OCI-LY3 (cell line): ENCODE measurements around the gene SERPINF2.
"Not testable (repeated sequence)": the region's sequence is repeated elsewhere in the genome, so short reads cannot be mapped to it uniquely, and the experiment has no call there.

Experiments
- H2AFZ ChIP-seq: fragments of 200-600, 300-600 bp; shearing (Covaris generic); 2 replicates; pipeline ENCODE4 v1.6.0; 2014; ENCODE audit warnings: antibody characterized with exemption, low read depth, low read length
- H3K27ac ChIP-seq: fragments of 200-600, 300-600 bp; sonication (generic); 2 replicates; pipeline ENCODE4 v1.5.1; 2014; ENCODE audit warnings: mild to moderate bottlenecking, low read length, moderate library complexity, mixed read lengths
- H3K27me3 ChIP-seq: fragments of 200-600, 300-600 bp; sonication (generic); 2 replicates; pipeline ENCODE4 v1.6.1; 2014; ENCODE audit warnings: low read depth, low read length, mixed read lengths
- H3K36me3 ChIP-seq: fragments of 200-600, 300-600 bp; sonication (generic); replicated peaks from 2 replicates; pipeline ENCODE3; 2014; ENCODE audit warnings: low read depth, low read length, mixed read lengths
- H3K4me1 ChIP-seq: fragments of 300-600, 200-600 bp; sonication (generic); 2 replicates; pipeline ENCODE4 v1.6.1; 2014; ENCODE audit warnings: low read length, mixed read lengths
- H3K4me2 ChIP-seq: fragments of 200-600, 300-600 bp; sonication (generic); 2 replicates; pipeline ENCODE4 v1.6.1; 2014; ENCODE audit warnings: low read length, mixed read lengths
- H3K4me3 ChIP-seq: fragments of 300-600, 200-600 bp; sonication (generic); 2 replicates; pipeline ENCODE4 v1.5.1; 2014; ENCODE audit warnings: antibody characterized with exemption, mild to moderate bottlenecking, low read length, moderate library complexity
- H3K79me2 ChIP-seq: fragments of 300-600, 200-600 bp; shearing (Covaris generic); 2 replicates; pipeline ENCODE4 v1.6.1; 2014; ENCODE audit warnings: mild to moderate bottlenecking, low read length, mixed read lengths
- H3K9ac ChIP-seq: fragments of 300-600, 200-600 bp; shearing (Covaris generic); 2 replicates; pipeline ENCODE4 v1.6.0; 2014; ENCODE audit warnings: mild to moderate bottlenecking, low read length, moderate library complexity
- H3K9me3 ChIP-seq: fragments of 200-600, 300-600 bp; shearing (Covaris generic); 2 replicates; pipeline ENCODE4 v1.6.1; 2014; ENCODE audit warnings: low read length, mixed read lengths; ENCODE audit not compliant: insufficient read depth
- H4K20me1 ChIP-seq: fragments of 200-600, 300-600 bp; sonication (generic); 2 replicates; pipeline ENCODE4 v1.6.1; 2016; ENCODE audit warnings: low read length, mixed read lengths; ENCODE audit not compliant: insufficient read depth
- CTCF ChIP-seq: fragments of 200-600, 300-600 bp; sonication (generic); IDR thresholded peaks from 2 replicates; pipeline ENCODE4 v1.5.1; 2014; ENCODE audit warnings: antibody characterized with exemption, low read length, low read depth
- EZH2phosphoT487 ChIP-seq: fragments of 200-600 bp; shearing (Covaris generic); IDR thresholded peaks from 2 replicates; pipeline ENCODE4 v1.6.1; 2018; ENCODE audit warnings: antibody characterized with exemption, mixed run types, low read depth

The SERPINF2 gene

DNA sequence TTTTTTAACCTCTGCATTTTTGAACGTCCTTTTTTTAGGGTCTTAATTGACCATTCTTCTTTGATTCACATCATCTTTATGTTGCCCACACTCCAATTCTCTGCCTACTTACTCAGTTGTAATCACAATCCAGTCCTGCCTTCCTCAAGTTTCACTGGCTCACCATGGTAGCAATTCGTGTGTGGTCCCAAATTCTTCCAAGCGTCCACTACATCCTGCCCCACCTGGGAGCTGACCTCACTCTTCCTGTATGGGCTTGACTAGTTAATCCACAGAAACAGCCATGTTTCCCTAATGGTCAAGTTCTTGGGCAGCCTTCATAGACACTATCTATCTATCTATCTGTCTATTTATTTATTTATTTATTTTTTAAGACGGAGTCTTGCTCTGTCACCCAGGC, 39.6 kb upstream of the SERPINF2 start:
- no peak overlapping the region for H3K4me3 ChIP-seq
- no peaks in the 10 kb centered on the region for H3K27me3 ChIP-seq
- H3K9ac ChIP-seq = no peak overlapping the region
- H4K20me1 ChIP-seq = no peaks in the 10 kb centered on the region
- H3K36me3 ChIP-seq = no peaks in the 10 kb centered on the region
- TF ChIP-seq EZH2phosphoT487 = no peak
- no peak for TF ChIP-seq CTCF
- no peaks in the 10 kb centered on the region for H3K4me1 ChIP-seq
- H3K27ac ChIP-seq = no peak overlapping the region
- H3K9me3 ChIP-seq = no peaks in the 10 kb centered on the region
- H3K4me2 ChIP-seq = no peak overlapping the region
- H2AFZ ChIP-seq = no peak overlapping the region
- no peaks in the 10 kb centered on the region for H3K79me2 ChIP-seq

DNA sequence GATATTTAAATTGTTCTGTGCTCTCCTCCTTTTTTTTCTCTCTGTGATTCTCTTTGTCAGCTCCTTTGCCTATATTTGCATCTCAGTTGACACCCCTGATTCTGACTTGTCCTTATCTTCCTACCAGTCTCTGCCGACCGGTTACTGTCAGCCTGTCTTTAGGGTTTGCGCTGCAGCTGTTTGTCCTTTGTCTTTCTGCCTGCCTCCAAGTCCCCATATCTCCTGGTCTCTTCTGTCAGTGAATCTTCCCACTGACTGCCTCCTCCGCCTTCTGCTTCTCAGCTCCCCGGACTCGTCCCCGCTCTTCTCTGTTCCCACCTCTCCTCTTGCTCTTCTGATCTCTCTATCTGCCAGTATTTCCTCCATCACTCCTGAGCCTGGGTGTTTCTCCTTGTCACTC, 37.7 kb upstream of the SERPINF2 start:
- Histone ChIP-seq H4K20me1 (no peaks in the 10 kb centered on the region), H3K9me3 (no peaks in the 10 kb centered on the region), H3K9ac (no peak overlapping the region), H3K4me1 (no peaks in the 10 kb centered on the region), H3K79me2 (no peaks in the 10 kb centered on the region), H3K4me3 (no peak overlapping the region), H3K4me2 (no peak overlapping the region), H3K36me3 (no peaks in the 10 kb centered on the region), H3K27me3 (no peaks in the 10 kb centered on the region), H2AFZ (no peak overlapping the region), H3K27ac (no peak overlapping the region)
- TF ChIP-seq CTCF (no peak), EZH2phosphoT487 (no peak)

- TF ChIP-seq CTCF (no peak), EZH2phosphoT487 (no peak)
- Histone ChIP-seq H3K9ac (no peak overlapping the region), H3K27ac (no peak overlapping the region), H3K9me3 (no peaks in the 10 kb centered on the region), H2AFZ (no peak overlapping the region), H3K4me2 (no peak overlapping the region), H3K27me3 (no peaks in the 10 kb centered on the region), H3K36me3 (no peaks in the 10 kb centered on the region), H4K20me1 (no peaks in the 10 kb centered on the region), H3K79me2 (no peaks in the 10 kb centered on the region), H3K4me1 (no peaks in the 10 kb centered on the region), H3K4me3 (no peak overlapping the region)
Measured at GRCh38 chr17:1707107-1707506, 35.6 kb upstream of the SERPINF2 start.

- H3K9me3 ChIP-seq, H3K4me1 ChIP-seq, H3K79me2 ChIP-seq, H3K27ac ChIP-seq, H2AFZ ChIP-seq, H3K9ac ChIP-seq, H3K27me3 ChIP-seq, H3K4me3 ChIP-seq, H3K36me3 ChIP-seq, H4K20me1 ChIP-seq, H3K4me2 ChIP-seq: not testable (repeated sequence)
Measured at GRCh38 chr17:1708791-1709346, 33.8 kb upstream of the SERPINF2 start.
